Parietal lobe (tissue), 1 donor: ENCODE measurements around the gene TM2D1. TPM values are rescaled to one million over a fixed set of nuclear protein-coding genes. Genes with fewer than 3 reads are reported as not detected.

Experiments used
- total RNA-seq: library from RNA; depleted of rRNA; stranded (reverse); fragments of >200 nt; gene quantifications from one replicate; pipeline ENCODE4 v1.2.3, GENCODE V29; 2014

The TM2D1 gene
- total RNA-seq, result 86.4 TPM

GRCh38 chr1:61724813-61725694 is at the start of gene TM2D1:
TM2D1 (minus strand) TSS chr1:61725141; CDS start chr1:61725120, 21 bp downstream.

GRCh38 chr1:61741711-61742619 is 17.0 kb upstream of the TM2D1 start, which contains the start of gene PATJ:
PATJ (plus strand) TSS chr1:61742480; CDS start chr1:61762893, 20,413 bp downstream.

Other genes with a start within 250 kb of the TM2D1 start
- gene PATJ, start 17.3 kb upstream of the TM2D1 start, total RNA-seq, result 43.2 TPM